AG10803 (cell line): ENCODE data around the gene CPXM2.

Experiments used
- DNase-seq: peaks from one replicate; pipeline ENCODE4 v3.0.0; 2010; ENCODE audit warnings: low read depth
- H3K4me3 ChIP-seq: 2 replicates; pipeline ENCODE4 v1.5.1; 2011; ENCODE audit warnings: mild to moderate bottlenecking, low read length, control low read depth
- CTCF ChIP-seq: conservative IDR thresholded peaks from 2 replicates; pipeline ENCODE4 v1.5.1; 2011; ENCODE audit warnings: mild to moderate bottlenecking, low read length, control low read depth, inconsistent platforms

The CPXM2 gene

GRCh38 chr10:123860209-123860608, 31.4 kb downstream of the CPXM2 start:
- H3K4me3 ChIP-seq = no peak overlapping the region
- DNase-seq = no peak
- TF ChIP-seq CTCF = no peak

- no peak overlapping the region for H3K4me3 ChIP-seq
- DNase-seq = no peak
- TF ChIP-seq CTCF = no peak
Measured at GRCh38 chr10:123859653-123860050, 32.0 kb downstream of the CPXM2 start.

GRCh38 chr10:123858907-123859652, 32.5 kb downstream of the CPXM2 start:
- no peak for DNase-seq
- no peak overlapping the region for H3K4me3 ChIP-seq
- no peak for TF ChIP-seq CTCF

- DNase-seq = peak; percentile 84
- H3K4me3 ChIP-seq = no peak overlapping the region
- no peak for TF ChIP-seq CTCF
Measured at GRCh38 chr10:123858077-123858681, 33.4 kb downstream of the CPXM2 start.

GRCh38 chr10:123857616-123858015, 34.0 kb downstream of the CPXM2 start:
- TF ChIP-seq CTCF = no peak
- no peak for DNase-seq
- H3K4me3 ChIP-seq = no peak overlapping the region

- H3K4me3 ChIP-seq = no peak overlapping the region
- no peak for TF ChIP-seq CTCF
- DNase-seq = peak; percentile 79
Measured at GRCh38 chr10:123855008-123855684, 36.5 kb downstream of the CPXM2 start.
